Suprapubic skin (tissue), 4 donors: ENCODE measurements around the gene PPP1R3G. TPM values are rescaled to one million over a fixed set of nuclear protein-coding genes. Genes with fewer than 3 reads are reported as not detected.

ENCODE experiments used
- DNase-seq, 2 donors: peaks; one replicate each; pipeline ENCODE4 v3.0.0-alpha.2; 2019; ENCODE audit warnings: low spot score in 2 of 2
- H3K27ac ChIP-seq: fragments of 200-600 bp; sonication (generic); one replicate; pipeline ENCODE4 v1.5.1; 2019
- H3K27me3 ChIP-seq: fragments of 200-600 bp; sonication (generic); one replicate; pipeline ENCODE4 v1.5.1; 2019
- H3K36me3 ChIP-seq: fragments of 200-600 bp; sonication (generic); one replicate; pipeline ENCODE4 v1.5.1; 2019
- H3K4me1 ChIP-seq: fragments of 200-600 bp; sonication (generic); one replicate; pipeline ENCODE4 v1.5.1; 2019
- H3K4me3 ChIP-seq: fragments of 200-600 bp; sonication (generic); one replicate; pipeline ENCODE4 v1.5.1; 2019; ENCODE audit warnings: mild to moderate bottlenecking
- H3K9me3 ChIP-seq: fragments of 200-600 bp; sonication (generic); one replicate; pipeline ENCODE4 v1.5.1; 2019
- EP300 ChIP-seq: sonication (generic); formaldehyde crosslinking; IDR thresholded peaks from one replicate; pipeline ENCODE4 v1.6.1; 2017; ENCODE audit warnings: antibody characterized with exemption
- POLR2A ChIP-seq, 2 donors: fragments of 450-650 bp; IDR thresholded peaks; one replicate each; pipeline ENCODE4 v1.6.1; 2017; ENCODE audit warnings: antibody characterized with exemption in 2 of 2, mild to moderate bottlenecking in 2 of 2, moderate library complexity in 2 of 2
- POLR2AphosphoS5 ChIP-seq, 3 donors: sonication (generic); formaldehyde crosslinking; IDR thresholded peaks; one replicate each; pipeline ENCODE4 v1.6.1; 2017; ENCODE audit warnings: antibody characterized with exemption in 3 of 3
- WGBS: methylation state at CpG from one replicate; pipeline ENCODE4 v1.1.5; 2018; 5-methylcytosine and 5-hydroxymethylcytosine counted together
- total RNA-seq, 4 donors: library from RNA; depleted of rRNA; stranded (reverse); fragments of >200 nt; gene quantifications; one replicate each; pipeline ENCODE4 v1.1.0, GENCODE V29; 2016
- TF ChIP-seq, protein P1 (sequence below), 2 donors: fragments of 200-600 bp in 1 of 2; fragments of 450-650 bp in 1 of 2; sonication (generic) in 1 of 2; IDR thresholded peaks; one replicate each; pipeline ENCODE4 v1.5.1; 2016 to 2019; ENCODE audit warnings: antibody characterized with exemption in 2 of 2, mild to moderate bottlenecking in 1 of 2, moderate library complexity in 1 of 2

PPP1R3G gene
- total RNA-seq, 4 donors from 2014 or later: 0.38 to 0.80 (median 0.67) TPM

DNA sequence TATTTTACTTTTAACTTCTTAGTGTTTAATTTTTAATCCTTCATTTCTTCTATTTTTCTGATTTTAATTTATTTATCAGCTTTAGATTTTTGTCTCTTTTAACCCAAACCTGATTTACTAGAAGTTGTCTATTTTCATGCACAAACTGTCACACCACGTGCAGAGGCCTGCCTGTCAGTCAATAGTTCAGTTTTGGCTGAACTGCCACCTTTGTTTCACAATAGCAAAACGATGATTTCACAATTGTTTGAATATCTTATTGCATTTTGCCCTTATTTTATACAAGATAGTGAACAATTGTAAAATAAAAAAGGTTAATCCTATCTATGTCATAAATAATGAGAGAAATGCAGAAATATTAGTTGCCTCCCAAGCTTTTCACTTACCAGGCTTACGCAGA is 24.0 kb upstream of the PPP1R3G start:
- DNase-seq: no peak
- WGBS: 52% methylated on average over 3 of the region's 3 CpGs
- H3K36me3 ChIP-seq: no peaks in the 10 kb centered on the region
- no peak overlapping the region for H3K4me3 ChIP-seq
- H3K27me3 ChIP-seq: no peaks in the 10 kb centered on the region
- TF ChIP-seq EP300 (no peak), POLR2AphosphoS5 (IDR thresholded peaks at IDR 0.05) (no peak), POLR2A (IDR thresholded peaks at IDR 0.05) (no peak)
- TF ChIP-seq, protein P1, sequence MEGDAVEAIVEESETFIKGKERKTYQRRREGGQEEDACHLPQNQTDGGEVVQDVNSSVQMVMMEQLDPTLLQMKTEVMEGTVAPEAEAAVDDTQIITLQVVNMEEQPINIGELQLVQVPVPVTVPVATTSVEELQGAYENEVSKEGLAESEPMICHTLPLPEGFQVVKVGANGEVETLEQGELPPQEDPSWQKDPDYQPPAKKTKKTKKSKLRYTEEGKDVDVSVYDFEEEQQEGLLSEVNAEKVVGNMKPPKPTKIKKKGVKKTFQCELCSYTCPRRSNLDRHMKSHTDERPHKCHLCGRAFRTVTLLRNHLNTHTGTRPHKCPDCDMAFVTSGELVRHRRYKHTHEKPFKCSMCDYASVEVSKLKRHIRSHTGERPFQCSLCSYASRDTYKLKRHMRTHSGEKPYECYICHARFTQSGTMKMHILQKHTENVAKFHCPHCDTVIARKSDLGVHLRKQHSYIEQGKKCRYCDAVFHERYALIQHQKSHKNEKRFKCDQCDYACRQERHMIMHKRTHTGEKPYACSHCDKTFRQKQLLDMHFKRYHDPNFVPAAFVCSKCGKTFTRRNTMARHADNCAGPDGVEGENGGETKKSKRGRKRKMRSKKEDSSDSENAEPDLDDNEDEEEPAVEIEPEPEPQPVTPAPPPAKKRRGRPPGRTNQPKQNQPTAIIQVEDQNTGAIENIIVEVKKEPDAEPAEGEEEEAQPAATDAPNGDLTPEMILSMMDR (IDR thresholded peaks at IDR 0.05): no peak
- no peaks in the 10 kb centered on the region for H3K4me1 ChIP-seq
- H3K27ac ChIP-seq: no peak overlapping the region
- H3K9me3 ChIP-seq: no peaks in the 10 kb centered on the region

DNA sequence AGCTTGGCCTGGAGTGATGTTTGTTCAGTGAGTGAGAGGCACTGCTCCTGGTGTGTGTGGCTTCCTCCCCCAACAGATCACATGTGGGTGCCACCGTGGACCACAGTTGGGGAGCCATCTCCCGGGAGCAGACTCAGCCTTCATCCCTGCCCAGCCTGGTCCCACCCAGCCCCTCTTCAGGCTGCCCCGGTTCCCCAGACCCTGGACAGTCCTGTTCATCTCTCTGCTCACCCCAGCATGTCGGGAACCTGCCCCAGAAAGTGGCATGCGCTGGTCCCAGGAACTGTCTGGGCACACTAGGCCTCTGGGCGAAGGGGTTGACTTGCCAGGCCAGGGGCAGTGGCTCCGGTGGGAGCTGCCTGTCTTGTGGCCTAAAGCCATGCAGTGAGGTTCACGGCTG is 21.5 kb upstream of the PPP1R3G start:
- 99% methylated on average over 7 of the region's 8 CpGs for WGBS
- Histone ChIP-seq H3K36me3 (no peaks in the 10 kb centered on the region), H3K27ac (no peak overlapping the region), H3K27me3 (no peaks in the 10 kb centered on the region), H3K4me1 (no peaks in the 10 kb centered on the region), H3K4me3 (no peak overlapping the region), H3K9me3 (no peaks in the 10 kb centered on the region)
- no peak for TF ChIP-seq POLR2AphosphoS5 (IDR thresholded peaks at IDR 0.05)
- no peak for TF ChIP-seq POLR2A (IDR thresholded peaks at IDR 0.05)
- TF ChIP-seq, protein P1 (IDR thresholded peaks at IDR 0.05): no peak
- no peak for TF ChIP-seq EP300
- no peak for DNase-seq

DNA sequence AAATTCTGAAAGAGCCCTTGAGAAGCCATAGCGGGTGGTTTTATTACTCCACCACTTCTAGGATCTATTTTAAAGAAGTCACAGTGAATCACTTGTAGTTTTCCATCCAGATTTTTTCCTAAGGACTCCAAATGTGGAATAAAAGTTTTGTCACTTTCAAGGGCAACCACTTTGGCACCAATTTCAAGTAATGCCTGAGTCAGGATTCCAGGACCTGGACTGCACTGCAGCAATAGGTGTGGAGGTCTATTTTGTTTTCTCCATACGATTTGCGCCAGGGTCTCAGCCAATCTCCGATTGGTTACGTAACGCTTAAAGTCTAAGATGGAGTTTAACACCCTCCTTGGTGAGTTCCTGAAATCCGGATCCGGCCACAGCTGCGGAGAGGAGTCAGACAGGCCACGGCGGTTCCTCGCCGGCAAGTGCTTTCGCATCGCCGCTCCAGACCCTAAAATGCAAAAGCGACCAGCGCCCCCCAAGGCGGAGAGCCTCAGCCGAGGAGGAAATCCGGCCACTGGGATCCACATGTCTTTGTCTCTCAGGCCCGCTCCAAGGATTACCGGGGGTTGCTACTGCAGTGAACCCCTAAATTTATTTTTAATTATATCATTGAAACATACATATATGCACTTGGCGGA is 18.6 kb upstream of the PPP1R3G start:
- DNase-seq: no peak
- no peak for TF ChIP-seq EP300
- no peak for TF ChIP-seq POLR2AphosphoS5 (IDR thresholded peaks at IDR 0.05)
- TF ChIP-seq POLR2A (IDR thresholded peaks at IDR 0.05): no peak
- TF ChIP-seq, protein P1 (IDR thresholded peaks at IDR 0.05): no peak

DNA sequence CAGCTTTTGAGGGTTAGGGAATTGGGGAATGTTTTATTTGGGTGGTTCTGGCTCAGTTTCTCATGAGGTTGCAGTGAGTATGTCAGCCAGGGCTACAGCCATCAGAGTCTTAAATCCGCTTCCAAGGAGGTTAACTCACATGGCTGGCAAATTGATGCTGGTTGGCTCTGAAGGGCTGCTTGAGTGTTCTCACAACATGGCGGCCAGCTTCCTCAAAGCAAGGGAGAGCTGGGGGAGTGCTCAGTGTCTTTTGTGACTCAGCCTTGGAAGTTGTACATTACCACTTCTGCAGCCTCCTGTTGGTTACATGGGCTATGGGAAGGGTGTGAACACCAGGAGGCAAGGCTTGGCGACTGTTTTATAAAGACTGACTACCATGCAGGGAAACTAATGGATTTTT is 17.8 kb upstream of the PPP1R3G start:
- TF ChIP-seq POLR2AphosphoS5 (IDR thresholded peaks at IDR 0.05) (no peak), EP300 (no peak), POLR2A (IDR thresholded peaks at IDR 0.05) (no peak)
- TF ChIP-seq, protein P1 (IDR thresholded peaks at IDR 0.05): no peak
- no peak overlapping the region for H3K4me3 ChIP-seq
- 98% methylated on average over 2 of the region's 3 CpGs for WGBS
- H3K36me3 ChIP-seq: no peaks in the 10 kb centered on the region
- no peak overlapping the region for H3K27ac ChIP-seq
- H3K27me3 ChIP-seq: no peaks in the 10 kb centered on the region
- no peak for DNase-seq
- H3K9me3 ChIP-seq: no peaks in the 10 kb centered on the region
- H3K4me1 ChIP-seq: no peaks in the 10 kb centered on the region

More for the DNA sequence above, 18.6 kb upstream of the PPP1R3G start:
- Histone ChIP-seq H3K4me1 (no peaks in the 10 kb centered on the region), H3K4me3 (no peak overlapping the region), H3K27ac (no peak overlapping the region), H3K36me3 (no peaks in the 10 kb centered on the region), H3K9me3 (no peaks in the 10 kb centered on the region), H3K27me3 (no peaks in the 10 kb centered on the region)
- WGBS: 95% methylated on average over 24 of the region's 24 CpGs

DNA sequence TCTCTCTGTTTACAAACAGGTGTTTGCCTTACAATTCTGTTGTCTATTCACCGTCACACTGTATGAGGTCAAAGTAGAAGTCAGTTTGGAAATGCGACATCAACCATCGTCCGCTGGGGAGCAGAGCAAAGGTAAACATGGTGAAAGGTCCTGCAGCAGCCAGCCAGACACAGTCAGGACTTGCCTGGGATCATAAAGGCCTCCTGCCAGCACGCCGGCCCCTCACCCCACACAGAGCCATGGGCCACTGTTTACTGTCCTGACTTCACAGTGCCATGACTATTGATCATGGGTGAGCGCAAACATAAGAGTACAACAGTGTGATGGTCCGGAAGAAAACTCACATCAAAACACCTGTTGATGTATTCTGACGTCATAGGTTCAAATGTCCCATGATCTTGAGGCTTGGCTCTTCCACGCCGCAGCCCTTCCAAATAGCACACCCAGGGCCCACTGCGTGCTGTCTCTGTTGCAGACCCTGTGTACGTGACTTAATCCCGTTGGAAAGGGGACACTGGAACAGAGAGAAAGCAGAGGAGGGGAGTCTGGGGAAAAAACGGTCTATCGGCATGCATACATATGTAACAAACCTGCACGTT is 16.9 kb upstream of the PPP1R3G start:
- TF ChIP-seq POLR2A (IDR thresholded peaks at IDR 0.05): no peak
- no peak for TF ChIP-seq POLR2AphosphoS5 (IDR thresholded peaks at IDR 0.05)
- no peak for TF ChIP-seq EP300
- TF ChIP-seq, protein P1 (IDR thresholded peaks at IDR 0.05): no peak
- H3K4me3 ChIP-seq: no peak overlapping the region
- 93% methylated on average over 17 of the region's 17 CpGs for WGBS
- H3K36me3 ChIP-seq: no peaks in the 10 kb centered on the region
- no peak overlapping the region for H3K27ac ChIP-seq
- no peaks in the 10 kb centered on the region for H3K27me3 ChIP-seq
- no peaks in the 10 kb centered on the region for H3K4me1 ChIP-seq
- no peak for DNase-seq
- H3K9me3 ChIP-seq: no peaks in the 10 kb centered on the region
